HuH-7.5 (cell line): ENCODE results near the gene PPP2R2B.
"Not testable (repeated sequence)": the region's sequence is repeated elsewhere in the genome, so short reads cannot be mapped to it uniquely, and the experiment has no call there.

Experiments used
- DNase-seq: peaks from one replicate; pipeline ENCODE4 v3.0.0; 2011; ENCODE audit warnings: low spot score

PPP2R2B gene

DNA sequence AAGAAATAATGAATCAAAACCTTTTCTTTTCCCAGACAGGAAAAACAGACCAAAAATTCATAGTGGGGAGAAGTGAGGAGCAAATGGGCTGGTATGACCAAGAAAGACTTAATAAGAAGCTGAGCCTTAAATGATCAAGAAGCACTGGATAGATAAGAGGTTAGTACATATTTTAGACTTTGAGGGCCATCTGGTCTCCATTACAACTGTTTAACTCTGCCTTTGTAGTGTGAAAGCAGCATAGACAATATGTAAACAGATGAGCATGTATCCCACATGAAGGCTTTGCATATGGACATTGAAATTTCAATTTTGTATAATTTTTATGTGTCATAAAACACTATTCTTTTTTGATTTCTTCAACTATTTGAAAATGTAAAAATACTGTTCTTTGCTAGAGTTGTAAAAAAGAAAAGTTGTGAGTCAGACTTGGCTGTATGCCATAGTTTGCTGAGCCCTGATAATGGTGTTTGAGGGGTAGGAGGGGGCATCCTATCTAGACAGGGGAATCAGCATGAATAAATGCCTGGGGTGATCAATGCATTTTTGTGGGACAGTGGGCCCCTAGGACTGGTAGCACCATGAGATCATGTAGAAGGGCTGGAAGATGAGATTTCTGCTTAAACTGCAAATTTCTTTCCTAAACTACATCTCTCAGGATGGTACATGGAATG is 270.8 kb downstream of the PPP2R2B start:
- no peak for DNase-seq

DNA sequence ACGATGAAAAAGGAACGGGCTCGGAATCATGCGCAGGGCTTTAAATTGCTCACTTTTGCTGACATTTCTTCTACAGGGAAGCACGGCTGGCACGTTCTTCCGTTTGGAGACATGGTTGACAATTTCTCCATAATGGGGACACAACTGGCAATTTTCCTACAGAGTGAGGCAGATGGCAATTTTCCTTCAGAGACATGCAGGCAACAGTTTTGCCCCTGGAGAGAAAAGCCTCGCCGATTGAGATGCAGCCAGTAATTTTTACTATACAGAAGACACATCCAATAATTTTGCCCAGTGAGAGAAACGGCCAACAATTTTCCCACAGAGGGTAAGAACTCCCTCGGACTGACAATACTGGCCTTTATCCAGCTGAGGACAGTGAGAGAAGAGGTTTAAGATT is 271.7 kb downstream of the PPP2R2B start:
- no peak for DNase-seq

DNA sequence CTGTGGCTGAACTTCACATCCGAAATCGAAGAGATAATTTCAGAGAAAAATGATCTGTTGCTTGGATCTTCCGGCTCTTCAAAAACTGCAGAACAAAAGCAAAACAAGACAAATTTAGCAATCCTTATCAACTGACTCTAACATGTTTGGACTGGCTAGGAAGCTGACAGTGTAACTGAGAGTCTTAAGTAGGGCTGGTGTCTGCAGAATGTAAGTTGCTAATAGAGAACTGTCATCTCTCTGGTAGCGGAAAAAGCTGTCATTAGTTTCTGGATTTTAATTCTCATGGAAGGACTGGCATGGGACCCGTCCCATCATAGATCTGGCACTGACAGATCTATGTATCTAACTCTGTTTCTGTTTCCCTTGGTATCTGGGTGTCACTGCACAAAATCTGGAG is 278.2 kb downstream of the PPP2R2B start:
- DNase-seq = no peak

DNA sequence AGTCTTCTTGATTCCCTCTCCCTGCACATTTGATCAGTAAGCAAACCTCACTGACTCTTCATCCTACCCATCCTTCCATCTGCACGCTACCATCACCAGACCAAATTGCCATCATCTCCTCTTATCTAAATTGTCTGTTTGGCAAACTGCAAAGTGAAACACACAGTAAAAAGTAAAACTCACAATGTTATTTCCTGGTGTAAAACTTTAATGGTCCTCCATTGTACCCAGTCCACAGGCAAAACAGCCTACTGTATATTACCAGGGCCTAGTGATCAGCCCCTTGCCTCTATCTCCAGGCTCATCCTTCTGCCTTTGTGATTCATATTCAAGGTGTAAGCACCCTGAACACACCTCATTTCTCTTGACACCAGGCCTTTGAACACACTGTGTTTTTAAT is 279.3 kb downstream of the PPP2R2B start:
- DNase-seq = no peak

DNA sequence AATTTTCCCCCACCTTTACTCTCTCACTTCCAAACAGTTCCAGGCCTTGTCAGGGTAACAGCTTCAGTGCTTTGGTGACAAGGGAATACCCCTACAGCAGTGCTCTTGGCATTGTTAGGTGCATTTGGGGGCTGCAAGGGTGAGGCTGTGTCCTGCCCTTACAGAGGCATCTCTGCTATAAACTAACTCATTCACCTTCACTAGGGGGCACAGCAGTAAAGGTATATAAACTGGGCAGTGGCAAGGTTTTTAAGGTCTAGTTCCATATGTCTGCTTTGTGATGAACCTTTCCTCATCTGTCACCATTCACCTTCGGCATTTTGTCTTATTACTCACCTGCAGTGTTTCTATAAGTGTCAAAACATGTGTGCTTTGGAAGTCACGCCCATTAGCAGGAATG is 283.5 kb downstream of the PPP2R2B start:
- no peak for DNase-seq

DNA sequence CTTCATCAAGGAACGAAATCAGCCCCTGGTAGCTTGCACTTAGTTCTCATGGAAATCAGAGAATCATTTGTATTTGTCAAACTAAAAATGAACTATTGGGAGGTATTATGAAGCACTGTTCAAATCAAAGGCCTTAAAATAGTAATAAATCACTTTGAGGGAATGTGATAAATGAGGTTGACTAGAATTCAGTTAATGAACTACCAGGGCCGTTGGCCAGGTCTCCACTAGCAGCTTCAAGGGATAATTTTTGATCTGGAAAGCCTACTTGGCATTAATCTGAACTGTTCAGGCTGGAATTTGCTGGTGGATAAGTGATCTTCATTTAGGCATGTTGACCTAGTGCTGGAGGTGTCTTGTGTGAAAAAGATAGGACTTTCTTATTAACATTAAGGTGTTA is 286.2 kb downstream of the PPP2R2B start:
- DNase-seq = no peak

DNA sequence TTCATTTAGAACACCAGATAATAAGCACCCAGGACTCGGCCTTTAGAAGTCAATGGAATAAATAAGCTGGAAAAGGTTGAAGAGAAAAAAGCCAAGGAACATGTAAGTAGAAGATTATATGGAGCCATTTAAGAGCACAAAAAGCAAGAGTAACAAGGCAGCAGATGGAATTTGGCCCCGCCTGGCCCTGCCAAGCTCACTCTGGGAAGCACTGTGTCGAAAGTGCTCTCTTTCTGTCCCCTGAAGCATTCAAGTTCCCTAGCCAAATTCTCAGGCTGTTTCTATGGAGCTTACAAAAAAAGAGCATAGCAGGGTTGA is 289.6 kb downstream of the PPP2R2B start:
- DNase-seq = no peak

DNA sequence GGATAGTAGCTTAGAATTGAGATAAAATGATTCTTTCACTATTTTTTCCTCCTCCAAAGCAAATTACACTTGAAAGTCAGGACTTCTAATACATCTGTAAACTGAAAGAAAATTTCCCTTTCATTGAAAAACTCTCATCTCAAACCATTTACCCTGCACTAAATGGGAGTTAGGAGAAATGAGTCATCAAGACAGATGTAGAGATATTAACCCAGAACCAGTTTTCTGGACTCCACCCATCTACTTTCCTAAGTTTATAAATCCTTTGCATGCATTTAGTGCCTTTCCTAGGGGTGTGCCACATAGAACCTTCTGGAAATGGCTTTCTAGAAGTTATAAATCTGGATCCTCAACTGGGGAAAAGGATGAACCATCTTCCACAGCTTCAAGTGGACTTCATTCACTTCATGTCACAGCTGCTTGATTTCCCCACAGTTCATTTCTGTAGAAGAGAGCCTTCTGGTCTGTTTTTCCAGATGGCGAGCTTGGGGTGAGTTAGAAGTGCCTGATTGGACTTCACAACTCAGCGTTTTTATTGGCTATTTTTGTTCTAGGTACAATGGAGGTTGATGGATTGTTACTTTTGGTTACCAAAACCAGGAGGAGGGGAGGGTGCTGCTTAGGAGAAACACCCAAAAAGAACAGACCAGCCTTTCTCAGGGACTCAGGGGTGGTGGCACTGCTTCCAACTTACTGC is 290.1 kb downstream of the PPP2R2B start:
- DNase-seq = no peak

DNA sequence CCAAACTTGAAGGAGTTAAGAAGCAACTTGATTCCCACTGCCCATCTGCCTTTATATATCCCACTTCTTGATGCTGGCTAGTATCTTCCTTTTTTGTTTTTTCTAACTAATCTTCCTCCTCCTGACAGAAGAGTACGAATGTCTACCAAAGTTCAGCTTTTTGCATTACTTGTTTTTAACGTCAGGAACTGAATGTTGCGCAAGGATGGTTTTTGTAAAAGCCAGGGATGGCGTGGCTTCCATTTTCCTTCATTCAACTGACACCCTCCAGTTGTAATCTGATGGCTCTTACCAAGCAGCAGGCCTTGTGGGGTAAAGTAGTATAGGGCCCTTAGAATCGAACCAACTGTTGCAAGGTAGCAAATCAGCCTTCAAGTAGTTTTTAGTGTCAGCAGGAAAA is 291.8 kb downstream of the PPP2R2B start:
- no peak for DNase-seq

DNA sequence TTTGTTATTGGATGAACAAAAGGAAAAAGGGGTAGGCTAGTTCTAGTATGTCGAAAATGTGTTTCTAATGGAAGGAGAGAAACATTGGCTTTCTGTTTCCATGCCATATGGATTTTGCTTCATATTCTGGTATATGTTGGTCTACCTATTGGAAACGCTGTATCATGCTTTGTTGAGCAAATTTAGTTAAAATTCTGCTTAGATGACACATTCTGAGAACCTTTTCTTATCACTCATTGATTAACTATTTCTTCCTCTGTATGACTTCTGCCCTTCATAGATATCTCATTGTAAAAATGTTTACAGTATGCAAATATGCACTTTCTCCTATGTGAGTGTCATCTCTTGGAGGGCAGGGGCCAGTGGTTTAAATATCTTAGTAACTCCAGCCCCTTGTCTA is 293.8 kb downstream of the PPP2R2B start:
- DNase-seq = no peak

DNA sequence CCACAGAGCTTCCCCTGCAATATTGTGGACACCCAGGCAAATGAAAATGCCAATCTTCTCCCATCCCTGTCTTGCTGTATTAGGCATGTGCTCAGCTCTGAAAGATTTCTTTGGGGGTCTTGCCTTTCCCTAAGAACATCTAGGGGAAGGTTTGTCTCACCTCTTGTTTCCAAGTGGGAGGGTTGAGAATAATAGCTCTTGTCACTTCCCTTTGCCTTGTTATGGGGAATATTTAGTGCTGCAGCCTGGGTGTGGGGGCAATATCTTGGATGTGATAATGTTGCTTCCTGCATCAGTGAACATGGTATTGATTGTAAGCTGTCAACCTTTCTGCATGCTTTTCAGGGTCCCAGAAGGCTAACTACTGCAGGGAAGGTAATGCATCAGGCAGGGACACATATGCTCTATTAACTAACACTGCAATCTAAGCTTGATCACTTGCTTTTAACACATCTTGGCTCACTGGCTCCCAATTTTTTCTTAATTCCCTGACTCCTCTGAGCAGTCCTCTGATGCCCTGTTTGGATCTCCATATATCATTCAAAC is 296.4 kb downstream of the PPP2R2B start:
- DNase-seq = no peak

DNA sequence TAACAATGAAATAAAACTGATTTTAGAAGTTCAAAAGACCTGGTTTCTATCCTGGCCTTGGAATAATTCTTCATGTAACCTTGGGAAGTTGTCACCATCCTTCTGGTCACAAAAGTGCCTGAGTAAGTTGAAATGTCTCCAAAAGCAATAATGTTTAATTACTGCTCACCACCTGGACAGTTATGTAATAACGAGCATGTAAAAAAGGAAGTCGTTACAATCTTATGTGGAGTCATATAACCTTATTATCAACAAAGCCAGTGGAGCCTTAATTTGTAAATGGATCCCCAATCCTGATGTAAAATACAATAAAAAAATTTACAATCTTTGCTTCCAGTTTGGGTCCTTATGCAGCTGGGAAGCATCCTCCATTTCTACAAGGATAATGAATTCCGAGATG is 298.3 kb downstream of the PPP2R2B start:
- no peak for DNase-seq

DNA sequence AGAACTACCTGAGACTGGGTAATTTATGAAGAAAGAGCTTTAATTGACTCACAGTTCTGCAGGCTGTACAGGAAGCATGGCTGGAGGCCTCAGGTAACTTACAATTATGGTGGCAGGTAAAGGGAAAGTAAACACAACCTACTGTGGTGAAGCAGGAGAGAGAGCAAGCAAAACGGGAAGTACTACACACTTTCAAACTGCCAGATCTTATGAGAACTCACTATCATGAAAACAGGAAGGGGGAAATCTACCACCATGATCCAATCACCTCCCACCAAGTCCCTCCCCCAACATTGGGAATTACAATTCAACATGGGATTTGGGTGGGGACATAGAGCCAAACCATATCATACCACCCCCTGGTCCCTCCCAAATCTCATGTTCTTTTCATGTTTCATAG is 303.8 kb downstream of the PPP2R2B start:
- no peak for DNase-seq

DNA sequence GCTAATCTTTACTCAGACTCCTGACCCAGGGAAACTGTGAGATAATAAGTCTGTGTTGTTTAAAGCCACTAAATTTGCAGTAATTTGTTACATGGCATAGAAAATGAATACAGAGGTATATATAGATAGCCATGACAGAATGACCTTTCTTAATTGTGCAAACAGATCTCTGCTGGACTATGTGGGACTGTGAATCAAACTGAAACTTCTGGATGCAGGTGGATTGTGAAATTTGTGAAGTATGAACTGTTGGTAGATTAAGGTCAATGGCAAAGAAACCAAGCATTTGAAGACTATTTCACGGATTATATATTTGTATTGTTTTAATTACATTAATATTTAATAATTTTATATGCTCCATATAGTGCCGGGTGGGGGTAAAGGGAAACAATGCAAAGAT is 310.4 kb downstream of the PPP2R2B start:
- no peak for DNase-seq

DNA sequence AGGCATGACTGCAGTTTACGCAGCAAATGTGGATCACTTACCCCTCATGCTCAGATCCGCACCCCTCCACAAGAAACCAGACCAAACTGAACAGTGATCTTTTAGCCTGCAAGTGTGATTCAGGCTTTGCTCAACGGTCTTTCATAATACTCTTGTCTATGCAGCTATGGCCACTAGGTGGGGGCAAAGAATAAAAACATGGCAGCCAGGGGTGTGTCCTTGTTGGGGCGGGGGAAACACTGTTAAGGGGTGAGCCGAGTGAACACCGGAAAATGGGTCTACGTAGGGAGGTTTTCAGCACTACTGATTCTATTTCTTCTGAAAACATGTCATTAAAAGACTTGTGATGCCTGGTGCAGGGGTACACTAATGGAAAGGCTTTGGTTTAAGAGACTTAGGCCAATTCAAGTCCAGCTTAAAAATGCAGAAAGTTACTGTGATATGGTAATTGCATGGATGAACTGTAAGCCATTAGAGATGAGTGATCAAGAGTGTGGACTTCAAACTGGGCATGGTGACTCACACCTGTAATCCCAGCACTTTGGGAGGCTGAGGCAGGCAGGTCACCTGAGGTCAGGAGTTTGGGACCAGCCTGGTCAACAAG is 312.7 kb downstream of the PPP2R2B start:
- peak; percentile 54 for DNase-seq

DNA sequence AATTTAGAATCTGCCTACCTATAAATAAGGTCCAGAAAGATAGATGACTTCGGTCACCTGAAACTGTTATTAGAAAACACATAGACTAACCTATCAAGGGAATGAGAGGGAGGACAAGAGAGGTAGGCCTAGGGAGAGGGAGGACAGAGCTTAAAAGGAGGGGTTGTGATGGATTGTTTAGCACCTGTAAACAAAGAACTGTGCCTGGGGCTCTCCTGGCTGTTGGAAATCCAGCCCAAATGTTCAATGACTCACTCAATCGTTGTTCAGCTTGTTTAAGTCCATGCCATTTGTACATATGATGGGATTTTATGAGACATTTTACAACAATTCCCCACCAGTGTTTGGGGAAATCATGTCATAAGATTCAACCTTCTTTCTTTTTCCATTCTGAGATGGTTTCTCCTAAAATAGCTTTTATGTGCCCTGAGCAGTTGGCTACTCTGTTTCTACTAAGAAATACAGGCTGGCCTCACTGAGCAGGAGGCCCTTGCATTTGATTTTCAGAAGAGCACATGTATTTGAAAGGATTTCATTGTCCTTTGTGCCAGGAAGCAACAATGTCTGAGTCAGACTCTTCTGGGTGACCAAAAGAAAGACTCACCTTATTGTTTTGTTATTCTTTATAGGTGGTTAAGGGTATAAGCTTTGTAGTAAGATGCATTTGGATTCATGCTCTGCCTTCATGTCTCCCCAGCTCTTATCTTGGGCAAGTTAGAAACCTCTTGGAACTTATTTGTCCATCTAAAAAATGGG is 314.4 kb downstream of the PPP2R2B start:
- no peak for DNase-seq

DNA sequence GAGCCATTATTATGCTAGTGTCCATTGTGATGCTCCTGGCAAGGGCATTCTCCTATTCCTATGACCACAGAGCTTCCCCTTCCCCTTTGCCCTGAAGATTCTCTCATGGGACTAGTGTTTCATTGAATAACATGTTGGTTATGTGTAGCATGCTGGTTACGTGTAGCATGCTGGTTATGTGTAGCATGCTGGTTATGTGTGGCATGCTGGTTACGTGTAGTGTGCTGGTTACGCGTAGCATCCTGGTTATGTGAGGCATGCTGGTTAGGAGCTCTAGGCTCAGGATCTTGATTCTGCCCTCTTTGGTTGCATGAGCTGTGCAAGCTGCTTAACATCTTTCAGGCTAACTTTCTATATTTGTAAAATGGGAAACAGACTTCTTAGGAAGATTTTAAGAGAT is 316.1 kb downstream of the PPP2R2B start:
- DNase-seq = no peak

DNA sequence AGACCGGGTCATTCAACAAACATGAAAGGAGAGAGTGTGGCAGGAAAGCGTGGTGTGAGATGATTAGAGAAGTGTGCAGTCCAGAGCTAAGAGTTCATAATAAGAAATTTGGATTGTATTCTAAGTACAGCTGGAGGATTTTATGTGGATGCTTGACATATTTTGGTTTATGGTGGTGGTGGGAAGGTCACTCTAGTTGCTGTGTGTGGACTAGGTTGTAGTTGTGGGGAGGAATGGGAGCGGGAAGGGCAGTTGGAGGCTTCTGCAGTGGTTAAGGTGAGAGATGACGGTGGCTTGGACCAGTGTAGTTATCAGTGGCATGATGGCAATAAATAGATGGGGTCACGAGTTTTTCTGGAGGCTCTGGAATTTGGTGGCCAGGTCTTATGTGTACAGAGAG is 316.8 kb downstream of the PPP2R2B start:
- no peak for DNase-seq

DNA sequence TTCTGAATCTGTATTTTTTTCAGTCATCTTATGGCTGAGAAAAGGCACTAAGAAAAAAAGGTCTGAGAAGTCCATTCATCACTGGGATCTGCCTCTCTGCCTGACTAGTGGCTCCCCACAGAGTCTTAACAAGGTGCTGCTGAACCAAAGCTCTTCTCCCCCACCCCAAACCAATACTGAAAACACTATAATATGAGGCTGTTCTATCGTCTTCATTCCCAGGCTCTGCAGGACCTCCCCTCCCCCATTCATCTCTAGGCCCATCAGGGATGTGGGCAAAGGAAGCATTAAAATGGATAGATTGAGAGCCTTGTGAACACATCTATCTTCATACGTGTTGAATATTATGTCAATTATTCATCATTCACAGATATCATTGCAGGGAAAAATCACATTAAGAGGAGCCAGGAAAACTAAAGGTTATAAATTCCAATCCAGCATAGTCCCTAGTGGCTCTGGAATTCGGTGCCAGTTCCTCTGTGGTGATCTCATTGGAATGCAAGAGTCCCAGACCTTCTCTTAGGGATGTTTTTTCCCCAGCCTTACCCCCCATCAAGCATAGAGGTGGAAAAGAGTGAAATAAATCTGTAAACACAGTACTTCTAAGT is 318.2 kb downstream of the PPP2R2B start:
- no peak for DNase-seq

DNA sequence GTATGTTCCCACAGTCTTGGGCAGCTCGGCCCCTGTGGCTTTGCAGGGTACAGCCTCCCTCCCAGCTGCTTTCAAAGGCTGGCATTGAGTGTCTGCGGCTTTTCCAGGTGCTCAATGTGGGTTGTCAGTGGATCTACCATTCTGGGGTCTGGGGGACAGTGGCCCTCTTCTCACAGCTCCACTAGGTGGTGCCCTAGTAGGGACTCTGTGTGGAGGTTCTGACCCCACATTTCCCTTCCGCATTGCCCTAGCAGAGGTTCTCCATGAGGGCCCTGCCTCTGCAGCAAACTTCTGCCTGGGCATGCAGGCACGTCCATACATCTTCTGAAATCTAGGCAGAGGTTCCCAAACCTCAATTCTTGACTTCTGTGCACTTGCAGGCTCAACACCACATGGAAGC is 321.7 kb downstream of the PPP2R2B start:
- not testable (repeated sequence) for DNase-seq

DNA sequence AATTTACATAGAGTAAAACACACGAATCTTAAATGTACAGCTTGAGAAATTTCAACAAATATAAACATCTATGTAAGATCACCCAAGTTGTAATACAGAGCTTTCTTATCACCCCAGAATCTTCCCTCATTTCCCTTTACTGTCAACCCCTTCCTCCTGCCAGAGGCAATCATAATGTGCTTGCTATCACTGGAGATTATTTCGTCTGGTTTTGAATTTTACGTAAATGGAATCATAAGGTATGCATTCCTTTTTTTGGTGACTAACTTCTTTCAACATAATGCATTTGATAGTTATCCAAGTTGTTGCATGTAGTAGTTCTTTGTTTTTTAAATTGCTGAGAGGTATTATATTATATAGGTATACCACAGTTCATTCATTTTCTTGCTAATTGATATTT is 325.1 kb downstream of the PPP2R2B start:
- no peak for DNase-seq

DNA sequence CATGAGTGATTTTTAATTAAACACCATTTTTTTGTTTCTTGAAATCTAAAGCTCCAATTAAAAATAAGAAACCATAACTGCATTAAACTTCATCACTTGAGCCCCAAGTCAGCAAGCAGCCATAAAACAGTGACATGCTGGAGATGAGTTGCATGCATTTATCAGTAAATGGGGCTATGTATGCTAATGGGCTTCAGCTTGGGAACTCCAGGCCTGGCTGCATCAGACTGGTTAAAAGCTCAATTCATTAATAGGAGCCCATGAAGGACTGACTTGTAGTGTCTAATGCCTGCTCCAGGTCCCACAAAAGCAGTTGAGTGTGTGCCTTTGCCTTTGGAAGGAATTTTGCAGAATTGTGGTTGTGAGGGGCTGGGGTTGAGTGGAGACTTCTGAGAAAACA is 328.9 kb downstream of the PPP2R2B start:
- no peak for DNase-seq
